Astrocyte of the cerebellum (primary cell): ENCODE results near the gene RDH12.
A peak's percentile ranks its signal among the peaks of the same experiment; 100 is the strongest.

Source experiments
- DNase-seq: peaks from one replicate; pipeline ENCODE4 v3.0.0-alpha.2; 2011; ENCODE audit warnings: low read depth
- H3K4me3 ChIP-seq: 2 replicates; pipeline ENCODE4 v1.5.1; 2011; ENCODE audit warnings: mild to moderate bottlenecking, low read depth, low read length, moderate library complexity
- CTCF ChIP-seq: IDR thresholded peaks from 2 replicates; pipeline ENCODE4 v1.5.1; 2012; ENCODE audit warnings: low read length, low read depth, moderate library complexity, mild to moderate bottlenecking; ENCODE audit errors: missing control alignments
- in situ Hi-C: cut with HindIII; loops from 2 replicates; pipeline ENCODE4 v1.10.0; 2017; ENCODE audit warnings: low sequenced_read_pairs

Gene RDH12

GRCh38 chr14:67719866-67720265, 18.2 kb downstream of the RDH12 start:
- H3K4me3 ChIP-seq = no peak overlapping the region
- in situ Hi-C loops = no loop called here
- TF ChIP-seq CTCF = no peak
- no peak for DNase-seq

- in situ Hi-C loops = no loop called here
- no peak overlapping the region for H3K4me3 ChIP-seq
- TF ChIP-seq CTCF = no peak
- DNase-seq = no peak
Measured at GRCh38 chr14:67721875-67722274, 20.2 kb downstream of the RDH12 start.

- in situ Hi-C loops = no loop called here
- H3K4me3 ChIP-seq = no peak overlapping the region
- no peak for TF ChIP-seq CTCF
- peak; percentile 8 for DNase-seq
Measured at GRCh38 chr14:67722293-67722692, 20.6 kb downstream of the RDH12 start.

GRCh38 chr14:67725171-67725570, 23.5 kb downstream of the RDH12 start:
- no peak overlapping the region for H3K4me3 ChIP-seq
- TF ChIP-seq CTCF = no peak
- in situ Hi-C loops = no loop called here
- no peak for DNase-seq

- no peak for DNase-seq
- in situ Hi-C loops = no loop called here
- TF ChIP-seq CTCF = no peak
- no peak overlapping the region for H3K4me3 ChIP-seq
Measured at GRCh38 chr14:67727361-67727760, 25.7 kb downstream of the RDH12 start.

GRCh38 chr14:67728258-67728657, 26.6 kb downstream of the RDH12 start:
- in situ Hi-C loops = no loop called here
- no peak for DNase-seq
- no peak overlapping the region for H3K4me3 ChIP-seq
- no peak for TF ChIP-seq CTCF
